DMS79 (cell line): Measurements from ENCODE around the gene GIPR.
A peak's percentile ranks its signal among the peaks of the same experiment; 100 is the strongest.
"Not testable (repeated sequence)": the region's sequence is repeated elsewhere in the genome, so short reads cannot be mapped to it uniquely, and the experiment has no call there.

ENCODE experiments used
- DNase-seq: peaks from one replicate; lab custom pipeline; 2025; lab: John Stamatoyannopoulos, UW

GIPR gene

GRCh38 chr19:45691516-45692186 is 23.6 kb downstream of the GIPR start, which contains the start of gene SNRPD2:
SNRPD2 (minus strand) TSS chr19:45691953; CDS start chr19:45691888, 65 bp downstream.
- DNase-seq, result peak; percentile 93

GRCh38 chr19:45692187-45693105 is 24.4 kb downstream of the GIPR start, which contains the start of gene QPCTL:
QPCTL (plus strand) TSS chr19:45692666; CDS start chr19:45692704, 38 bp downstream.
- peak; percentile 100 for DNase-seq

- peak; percentile 16 for DNase-seq
These were observed 25.2 kb downstream of the GIPR start for GRCh38 chr19:45693106-45693788.

- no peak for DNase-seq
These were observed 33.7 kb downstream of the GIPR start for GRCh38 chr19:45701676-45702075.

- no peak for DNase-seq
These were observed 37.1 kb downstream of the GIPR start for GRCh38 chr19:45705115-45705514.

GRCh38 chr19:45705710-45706415 is 37.8 kb downstream of the GIPR start:
- no peak for DNase-seq

GRCh38 chr19:45710356-45711130 is 42.5 kb downstream of the GIPR start:
- DNase-seq, result no peak

GRCh38 chr19:45711851-45712698 is 44.1 kb downstream of the GIPR start:
- DNase-seq, result no peak

- DNase-seq, result no peak
These were observed 44.7 kb downstream of the GIPR start for GRCh38 chr19:45712699-45713067.

GRCh38 chr19:45713141-45713540 is 45.1 kb downstream of the GIPR start:
- no peak for DNase-seq

- no peak for DNase-seq
These were observed 47.1 kb downstream of the GIPR start for GRCh38 chr19:45715139-45715538.

GRCh38 chr19:45716359-45717130 is 48.5 kb downstream of the GIPR start:
- peak; percentile 20 for DNase-seq

- DNase-seq, result peak; percentile 99
These were observed 49.3 kb downstream of the GIPR start for GRCh38 chr19:45717131-45717982.

- no peak for DNase-seq
These were observed 50.1 kb downstream of the GIPR start for GRCh38 chr19:45717983-45718650.

GRCh38 chr19:45720065-45720464 is 52.0 kb downstream of the GIPR start:
- not testable (repeated sequence) for DNase-seq

- DNase-seq, result not testable (repeated sequence)
These were observed 60.7 kb downstream of the GIPR start for GRCh38 chr19:45728683-45729082.

GRCh38 chr19:45729800-45730290 is 61.8 kb downstream of the GIPR start:
- DNase-seq, result no peak
